ENCODE measurements around the gene SLC52A1. TPM values are rescaled to one million over a fixed set of nuclear protein-coding genes. Genes with fewer than 3 reads are reported as not detected.

The SLC52A1 gene
- total RNA-seq = 0.15 TPM in 1 of 2 replicates, not detected in the other

GRCh38 chr17:5035315-5035714 is at the start of gene SLC52A1:
TSS of gene SLC52A1 (minus strand) at chr17:5035426. CDS start at chr17:5034606, 820 bp downstream.

GRCh38 chr17:5078106-5079028 is 43.1 kb upstream of the SLC52A1 start, which contains the start of gene ZFP3:
TSS of gene ZFP3 (plus strand) at chr17:5078467. CDS start at chr17:5091505, 13,038 bp downstream.

GRCh38 chr17:4997302-4998026 is 37.8 kb downstream of the SLC52A1 start, which contains the start of the genes INCA1 and KIF1C:
TSS of gene INCA1 (minus strand) at chr17:4997522. CDS start at chr17:4994437, 3,085 bp downstream.
TSS of gene KIF1C (plus strand) at chr17:4997950. CDS start at chr17:5000247, 2,297 bp downstream.

GRCh38 chr17:4986951-4987766 is 48.1 kb downstream of the SLC52A1 start, which contains the start of gene CAMTA2:
TSS of gene CAMTA2 (minus strand) at chr17:4987675. CDS start at chr17:4986222, 1,453 bp downstream.

Other genes starting within 250 kb of the SLC52A1 start
- gene VMO1, start 249.1 kb downstream of the SLC52A1 start, total RNA-seq = 0.50 TPM in 1 of 2 replicates, not detected in the other
- not detected in 2 replicates for gene GLTPD2, start 246.5 kb downstream of the SLC52A1 start, total RNA-seq
- gene PSMB6, start 239.3 kb downstream of the SLC52A1 start, total RNA-seq = 280 and 286 TPM in 2 replicates
- 12.1 and 14.3 TPM in 2 replicates for gene PLD2, start 228.3 kb downstream of the SLC52A1 start, total RNA-seq
- gene MINK1, start 202.1 kb downstream of the SLC52A1 start, total RNA-seq = 13.8 and 14.5 TPM in 2 replicates
- gene C17orf107, start 135.9 kb downstream of the SLC52A1 start, total RNA-seq = 2.5 and 4.0 TPM in 2 replicates
- 0.74 and 1.2 TPM in 2 replicates for gene CHRNE, start 132.3 kb downstream of the SLC52A1 start, total RNA-seq
- gene GP1BA, start 103.1 kb downstream of the SLC52A1 start, total RNA-seq = not detected in 2 replicates
- gene SLC25A11, start 95.4 kb downstream of the SLC52A1 start, total RNA-seq = 66.7 and 77.0 TPM in 2 replicates
- 50.3 and 53.8 TPM in 2 replicates for gene RNF167, start 95.2 kb downstream of the SLC52A1 start, total RNA-seq
- gene PFN1, start 86.9 kb downstream of the SLC52A1 start, total RNA-seq = 2,381 and 2,852 TPM in 2 replicates
- 0.74 and 1.8 TPM in 2 replicates for gene ENO3, start 84.3 kb downstream of the SLC52A1 start, total RNA-seq
- gene SPAG7, start 67.6 kb downstream of the SLC52A1 start, total RNA-seq = 59.6 and 59.9 TPM in 2 replicates
- gene CAMTA2, start 47.8 kb downstream of the SLC52A1 start, total RNA-seq = 18.7 and 20.3 TPM in 2 replicates
- gene INCA1, start 37.9 kb downstream of the SLC52A1 start, total RNA-seq = 0.17 and 0.74 TPM in 2 replicates
- gene KIF1C, start 37.5 kb downstream of the SLC52A1 start, total RNA-seq = 39.5 and 44.4 TPM in 2 replicates
- 0.67 and 0.89 TPM in 2 replicates for gene ZFP3, start 43.0 kb upstream of the SLC52A1 start, total RNA-seq
- 10.1 and 11.0 TPM in 2 replicates for gene ZNF232, start 76.5 kb upstream of the SLC52A1 start, total RNA-seq
- 0.15 and 0.17 TPM in 2 replicates for gene USP6, start 80.6 kb upstream of the SLC52A1 start, total RNA-seq
- gene ZNF594, start 156.4 kb upstream of the SLC52A1 start, total RNA-seq = 4.9 and 5.4 TPM in 2 replicates
- gene SCIMP, start 199.4 kb upstream of the SLC52A1 start, total RNA-seq = not detected in 2 replicates
- gene RABEP1, start 246.9 kb upstream of the SLC52A1 start, total RNA-seq = 18.0 and 21.5 TPM in 2 replicates

All from bronchus fibroblast of lung (primary cell).